GM15510 (cell line): Measurements from ENCODE around the gene ACOX3.

Experiments
- POLR2A ChIP-seq: IDR thresholded peaks from 3 replicates; pipeline ENCODE4 v1.6.1; 2011; ENCODE audit warnings: borderline replicate concordance; ENCODE audit not compliant: insufficient read length; ENCODE audit errors: extremely low read depth

Gene ACOX3

GRCh38 chr4:8407756-8408155 is 32.8 kb downstream of the ACOX3 start:
- no peak for TF ChIP-seq POLR2A

DNA sequence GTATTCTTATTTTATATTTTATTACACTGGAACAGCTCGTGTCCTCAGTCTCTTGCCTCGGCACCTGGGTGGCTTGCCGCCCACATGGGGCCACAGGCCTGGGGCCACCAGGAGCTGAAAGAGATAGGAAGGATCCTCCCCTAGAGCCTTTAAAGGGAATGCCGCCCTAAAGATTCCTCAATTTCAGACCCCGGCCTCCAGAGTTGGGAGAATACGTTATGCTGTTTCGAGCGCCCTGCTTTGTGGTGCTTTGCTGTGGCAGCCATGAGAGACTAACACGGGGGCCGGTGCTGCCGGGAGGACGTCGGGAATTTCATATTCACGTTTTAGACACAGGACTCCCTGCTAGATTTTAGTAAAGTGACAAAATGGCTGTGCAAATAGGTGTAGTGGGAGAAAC is 33.2 kb downstream of the ACOX3 start:
- no peak for TF ChIP-seq POLR2A

- no peak for TF ChIP-seq POLR2A
Observed at GRCh38 chr4:8405516-8405875, 35.0 kb downstream of the ACOX3 start.

- no peak for TF ChIP-seq POLR2A
Observed at GRCh38 chr4:8404791-8405515, 35.6 kb downstream of the ACOX3 start.

DNA sequence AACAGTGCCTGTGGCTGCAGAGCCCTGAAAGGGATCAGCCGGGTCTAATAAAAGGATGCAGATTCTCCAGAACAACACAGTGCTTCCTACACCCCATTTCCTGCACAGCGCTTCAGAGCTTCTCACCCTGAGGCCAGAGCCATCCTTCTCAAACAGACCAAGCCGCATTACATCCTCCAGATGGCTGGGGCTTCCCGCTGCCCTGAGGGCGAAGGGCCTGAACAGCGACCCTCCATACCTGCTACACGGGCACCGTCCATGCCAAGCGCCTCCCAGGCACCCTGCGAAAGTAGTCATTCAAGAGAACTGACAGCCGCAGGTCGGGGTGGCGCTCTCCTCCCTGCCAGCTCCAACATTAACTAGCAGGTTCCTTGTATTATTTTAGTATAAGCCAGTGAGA is 36.5 kb downstream of the ACOX3 start:
- TF ChIP-seq POLR2A = no peak

- TF ChIP-seq POLR2A = no peak
Observed at GRCh38 chr4:8403173-8403753, 37.3 kb downstream of the ACOX3 start.

DNA sequence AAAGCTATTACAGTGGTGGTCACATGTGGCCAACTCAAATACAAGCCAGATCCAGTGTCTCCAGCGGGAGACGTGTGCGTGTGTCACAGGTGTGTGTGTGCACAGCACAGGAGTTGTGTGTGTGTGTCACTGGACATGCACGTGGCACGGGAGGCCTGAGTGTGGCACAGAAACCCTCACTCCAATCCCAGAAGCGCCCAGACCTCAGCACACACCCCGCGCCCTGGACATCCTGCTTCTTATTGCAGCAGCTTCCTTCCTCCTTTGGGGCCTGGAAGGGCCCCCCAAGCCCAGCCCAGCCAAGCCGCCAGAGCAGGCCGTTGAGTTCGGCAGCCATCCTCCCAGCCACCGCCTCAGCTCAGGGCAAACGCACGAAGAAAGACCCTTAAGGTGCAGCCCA is 37.9 kb downstream of the ACOX3 start:
- no peak for TF ChIP-seq POLR2A

- no peak for TF ChIP-seq POLR2A
Observed at GRCh38 chr4:8402181-8402597, 38.3 kb downstream of the ACOX3 start.

GRCh38 chr4:8401665-8402064 is 38.9 kb downstream of the ACOX3 start:
- no peak for TF ChIP-seq POLR2A

- TF ChIP-seq POLR2A = no peak
Observed at GRCh38 chr4:8400632-8401325, 39.7 kb downstream of the ACOX3 start.

DNA sequence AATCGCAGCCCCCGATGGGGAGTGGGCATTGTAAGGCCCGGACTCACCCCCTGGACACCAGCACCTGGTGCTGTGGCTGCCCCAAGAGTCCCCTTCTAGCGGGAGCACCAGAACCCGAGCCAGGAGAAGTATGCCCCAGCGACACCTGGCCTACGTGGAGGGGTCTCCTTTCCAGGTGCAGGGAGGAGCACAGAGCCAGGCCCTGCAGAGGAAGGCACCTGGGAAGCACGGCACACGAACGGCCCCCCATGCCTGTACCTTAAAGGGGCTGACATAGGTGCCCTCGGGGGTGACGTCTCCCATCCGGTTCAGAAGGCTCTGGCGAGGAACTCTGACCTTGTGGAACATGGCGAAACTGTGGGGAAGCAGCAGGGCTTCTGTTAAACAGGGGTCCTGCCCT is 41.2 kb downstream of the ACOX3 start:
- TF ChIP-seq POLR2A = no peak

GRCh38 chr4:8398347-8398746 is 42.2 kb downstream of the ACOX3 start:
- TF ChIP-seq POLR2A = no peak

DNA sequence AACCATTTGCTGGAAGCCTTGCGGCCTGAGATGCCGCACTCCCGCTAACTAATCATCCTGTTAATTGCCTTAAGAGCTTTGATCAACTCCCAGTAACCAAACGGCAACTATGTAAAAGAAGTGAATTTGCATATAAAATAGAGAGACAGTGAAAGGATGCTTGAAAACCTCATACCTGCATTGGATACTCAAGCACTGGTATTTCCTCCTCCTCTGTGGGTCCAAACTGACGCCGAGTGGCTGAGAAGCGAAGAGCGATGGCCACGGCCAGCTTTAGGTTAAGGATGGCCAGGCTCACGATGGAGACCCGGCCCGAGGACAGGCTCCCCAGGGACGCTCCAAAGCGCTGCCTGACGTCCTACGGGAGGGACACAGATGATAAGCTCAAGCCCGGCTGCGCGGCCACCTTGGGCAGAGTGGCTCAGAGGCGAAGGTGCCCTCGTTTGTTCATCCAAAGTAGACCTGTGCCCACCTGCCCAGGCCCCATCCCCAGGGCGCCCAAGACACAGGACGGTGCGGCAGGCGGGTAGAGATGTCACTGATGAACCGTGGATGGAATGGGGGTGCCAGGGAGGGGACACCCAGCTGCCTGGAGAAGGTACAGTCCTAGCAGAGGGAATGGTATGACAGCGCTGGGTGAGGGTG is 43.6 kb downstream of the ACOX3 start:
- TF ChIP-seq POLR2A = no peak

DNA sequence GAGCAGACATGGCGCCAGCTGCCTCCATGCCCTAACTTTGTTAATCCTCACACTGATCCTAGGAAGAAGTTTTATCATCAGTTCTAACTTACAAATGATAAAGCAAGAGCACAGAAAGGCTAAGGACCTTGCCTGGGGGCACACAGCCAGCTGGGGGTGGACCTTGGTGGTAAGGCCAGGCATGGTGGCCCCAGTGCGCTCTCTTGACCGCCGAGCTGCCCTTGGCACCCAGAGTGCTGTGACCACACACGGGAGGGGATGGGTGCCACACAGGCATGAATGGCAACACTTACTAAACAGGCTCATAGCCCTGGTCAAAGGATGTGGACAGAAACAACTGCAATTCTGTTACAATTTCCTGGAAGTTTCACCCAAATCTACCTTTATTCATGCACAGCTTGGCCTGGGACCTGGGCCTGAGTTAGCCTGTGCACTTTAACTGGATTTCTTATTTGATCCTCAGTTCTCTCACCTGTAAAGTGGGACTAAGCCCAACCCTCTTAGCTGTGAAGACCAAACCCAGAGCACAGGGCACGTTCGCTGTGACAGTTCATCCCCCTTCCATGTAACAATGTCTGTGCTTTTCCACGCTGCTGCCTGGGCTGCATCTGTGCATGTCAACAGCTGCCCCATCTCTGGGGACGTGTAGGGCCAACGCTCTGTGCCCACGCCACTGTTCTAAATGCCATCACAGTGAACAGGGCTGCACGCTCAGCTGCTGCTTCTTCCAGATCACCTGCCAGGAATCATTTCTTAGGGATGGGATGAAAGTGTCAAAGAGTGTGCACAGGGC is 44.8 kb downstream of the ACOX3 start:
- TF ChIP-seq POLR2A = no peak

- TF ChIP-seq POLR2A = no peak
Observed at GRCh38 chr4:8394806-8395205, 45.7 kb downstream of the ACOX3 start.
